Caco-2 (cell line): ENCODE measurements around the gene PNMA8C. TPM values are rescaled to one million over a fixed set of nuclear protein-coding genes. Genes with fewer than 3 reads are reported as not detected.

Experiments used
- BruUV-seq: library from RNA; stranded (reverse); fragments of 400-500 nt; replicated peaks from 2 replicates; lab custom pipeline; 2021; lab: Mats Ljungman, UMichigan
- CTCF ChIA-PET: fragments of 300-600 bp; sonication (Branson Sonifier 250); formaldehyde crosslinking; loops from one replicate; lab custom pipeline; 2022; ENCODE audit warnings: antibody characterized with exemption; lab: Charles Lee
- POLR2A ChIA-PET: fragments of 300-600 bp; sonication (Branson Sonifier 250); formaldehyde crosslinking; loops from one replicate; lab custom pipeline; 2022; ENCODE audit warnings: antibody characterized with exemption; lab: Charles Lee
- DNase-seq, 2 experiments: peaks; one replicate each; pipeline versions ENCODE4 v3.0.0 to v3.0.0-alpha.2; 2020 to 2022
- H3K27me3 ChIP-seq: replicated peaks from 2 replicates; pipeline ENCODE4 v1.6.0; 2011; ENCODE audit warnings: low read length; ENCODE audit not compliant: control insufficient read depth, insufficient read depth
- H3K36me3 ChIP-seq: 2 replicates; pipeline ENCODE4 v1.5.1; 2011; ENCODE audit warnings: low read length; ENCODE audit not compliant: control insufficient read depth, insufficient read depth
- H3K4me1 ChIP-seq: fragments of 250-450 bp; sonication (Bioruptor Pico); 2 replicates; pipeline ENCODE4 v1.5.1; 2020; ENCODE audit warnings: mild to moderate bottlenecking
- H3K4me3 ChIP-seq: 2 replicates; pipeline ENCODE4 v1.5.1; 2011; ENCODE audit warnings: low read depth, mild to moderate bottlenecking, control low read depth, low read length
- H3K9me3 ChIP-seq: fragments of 250-450 bp; sonication (Bioruptor Pico); 2 replicates; pipeline ENCODE4 v1.5.1; 2020; ENCODE audit warnings: mild to moderate bottlenecking, moderate library complexity
- H3K27ac Mint-ChIP-seq: one replicate; pipeline ENCODE4 v1.8.0; 2022; ENCODE audit warnings: mixed read lengths; ENCODE audit not compliant: unreplicated experiment
- H3K27me3 Mint-ChIP-seq: one replicate; pipeline ENCODE4 v1.8.0; 2022; ENCODE audit warnings: mixed read lengths; ENCODE audit not compliant: insufficient read depth, unreplicated experiment
- H3K36me3 Mint-ChIP-seq: one replicate; pipeline ENCODE4 v1.8.0; 2022; ENCODE audit warnings: mild to moderate bottlenecking, mixed read lengths; ENCODE audit not compliant: insufficient read depth, unreplicated experiment
- H3K4me1 Mint-ChIP-seq: one replicate; pipeline ENCODE4 v1.8.0; 2022; ENCODE audit warnings: low read depth, mixed read lengths; ENCODE audit not compliant: unreplicated experiment
- H3K4me3 Mint-ChIP-seq: one replicate; pipeline ENCODE4 v1.8.0; 2022; ENCODE audit warnings: mild to moderate bottlenecking, moderate library complexity, mixed read lengths; ENCODE audit not compliant: unreplicated experiment
- H3K9me3 Mint-ChIP-seq: one replicate; pipeline ENCODE4 v1.8.0; 2022; ENCODE audit warnings: mixed read lengths; ENCODE audit not compliant: unreplicated experiment
- intact Hi-C: fragments of 100-400 bp; cut with micrococcal nuclease; formaldehyde crosslinking; loops from one replicate; pipeline ENCODE4 v1.10.0; 2022; ENCODE audit not compliant: unreplicated experiment
- total RNA-seq: library from RNA; stranded (reverse); gene quantifications from 2 replicates; pipeline ENCODE4 v1.2.3, GENCODE V29; 2022
- TF ChIP-seq, protein P1 (sequence below), 2 experiments: fragments of 200-600 bp in 1 of 2; IDR thresholded peaks; 1 replicate in 1 of 2; 2 replicates in 1 of 2; pipeline versions ENCODE4 v1.5.1 to v1.8.0; 2011 to 2022; ENCODE audit warnings: antibody characterized with exemption in 1 of 2, control low read depth in 1 of 2, inconsistent platforms in 1 of 2, low read depth in 1 of 2, low read length in 1 of 2, mild to moderate bottlenecking in 1 of 2, moderate library complexity in 1 of 2; ENCODE audit not compliant: insufficient read depth in 1 of 2, severe bottlenecking in 1 of 2, unreplicated experiment in 1 of 2

Gene PNMA8C
- total RNA-seq, 1 experiment from 2014 or later: not detected

DNA sequence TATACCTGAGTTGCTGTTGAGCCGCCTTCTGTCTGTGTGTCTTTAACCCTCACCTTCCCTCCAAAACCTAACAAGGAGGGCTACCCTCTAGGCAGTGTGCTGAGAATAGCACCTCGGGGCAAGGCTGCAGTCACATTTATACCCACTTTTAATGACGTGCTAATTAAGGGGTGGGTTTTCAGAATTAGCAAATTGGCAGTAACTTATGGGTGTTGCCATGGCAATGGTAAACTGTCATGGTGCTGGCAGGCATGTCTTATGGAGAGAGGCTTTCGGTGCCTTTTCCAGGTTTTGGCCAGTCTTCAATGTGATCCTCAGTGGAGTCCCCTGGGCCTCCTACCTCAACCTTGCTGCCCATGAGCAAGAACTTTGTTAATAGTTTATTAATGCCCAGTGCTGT lies 43.9 kb upstream of the PNMA8C start:
- H3K27ac Mint-ChIP-seq: no peak overlapping the region
- no peaks in the 10 kb centered on the region for H3K36me3 ChIP-seq
- H3K4me1 ChIP-seq: no peaks in the 10 kb centered on the region
- no peak overlapping the region for H3K4me3 Mint-ChIP-seq
- ChIA-PET CTCF (no interaction called here), POLR2A (no interaction called here)
- intact Hi-C loops: no loop called here
- TF ChIP-seq, protein P1, sequence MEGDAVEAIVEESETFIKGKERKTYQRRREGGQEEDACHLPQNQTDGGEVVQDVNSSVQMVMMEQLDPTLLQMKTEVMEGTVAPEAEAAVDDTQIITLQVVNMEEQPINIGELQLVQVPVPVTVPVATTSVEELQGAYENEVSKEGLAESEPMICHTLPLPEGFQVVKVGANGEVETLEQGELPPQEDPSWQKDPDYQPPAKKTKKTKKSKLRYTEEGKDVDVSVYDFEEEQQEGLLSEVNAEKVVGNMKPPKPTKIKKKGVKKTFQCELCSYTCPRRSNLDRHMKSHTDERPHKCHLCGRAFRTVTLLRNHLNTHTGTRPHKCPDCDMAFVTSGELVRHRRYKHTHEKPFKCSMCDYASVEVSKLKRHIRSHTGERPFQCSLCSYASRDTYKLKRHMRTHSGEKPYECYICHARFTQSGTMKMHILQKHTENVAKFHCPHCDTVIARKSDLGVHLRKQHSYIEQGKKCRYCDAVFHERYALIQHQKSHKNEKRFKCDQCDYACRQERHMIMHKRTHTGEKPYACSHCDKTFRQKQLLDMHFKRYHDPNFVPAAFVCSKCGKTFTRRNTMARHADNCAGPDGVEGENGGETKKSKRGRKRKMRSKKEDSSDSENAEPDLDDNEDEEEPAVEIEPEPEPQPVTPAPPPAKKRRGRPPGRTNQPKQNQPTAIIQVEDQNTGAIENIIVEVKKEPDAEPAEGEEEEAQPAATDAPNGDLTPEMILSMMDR (IDR thresholded peaks at IDR 0.05; ENCODE audit: insufficient read depth in 1 of 2, low read depth in 1 of 2, low read length in 1 of 2, severe bottlenecking in 1 of 2, unreplicated experiment in 1 of 2): no peak
- peaks cover 6% of the 10 kb centered on the region for H3K9me3 Mint-ChIP-seq
- BruUV-seq: no TSS peak
- H3K36me3 Mint-ChIP-seq: peaks cover 11% of the 10 kb centered on the region
- no peaks in the 10 kb centered on the region for H3K4me1 Mint-ChIP-seq
- no peaks in the 10 kb centered on the region for H3K27me3 Mint-ChIP-seq
- no peak overlapping the region for H3K4me3 ChIP-seq
- H3K27me3 ChIP-seq: no peaks in the 10 kb centered on the region
- DNase-seq: no peak
- no peaks in the 10 kb centered on the region for H3K9me3 ChIP-seq

DNA sequence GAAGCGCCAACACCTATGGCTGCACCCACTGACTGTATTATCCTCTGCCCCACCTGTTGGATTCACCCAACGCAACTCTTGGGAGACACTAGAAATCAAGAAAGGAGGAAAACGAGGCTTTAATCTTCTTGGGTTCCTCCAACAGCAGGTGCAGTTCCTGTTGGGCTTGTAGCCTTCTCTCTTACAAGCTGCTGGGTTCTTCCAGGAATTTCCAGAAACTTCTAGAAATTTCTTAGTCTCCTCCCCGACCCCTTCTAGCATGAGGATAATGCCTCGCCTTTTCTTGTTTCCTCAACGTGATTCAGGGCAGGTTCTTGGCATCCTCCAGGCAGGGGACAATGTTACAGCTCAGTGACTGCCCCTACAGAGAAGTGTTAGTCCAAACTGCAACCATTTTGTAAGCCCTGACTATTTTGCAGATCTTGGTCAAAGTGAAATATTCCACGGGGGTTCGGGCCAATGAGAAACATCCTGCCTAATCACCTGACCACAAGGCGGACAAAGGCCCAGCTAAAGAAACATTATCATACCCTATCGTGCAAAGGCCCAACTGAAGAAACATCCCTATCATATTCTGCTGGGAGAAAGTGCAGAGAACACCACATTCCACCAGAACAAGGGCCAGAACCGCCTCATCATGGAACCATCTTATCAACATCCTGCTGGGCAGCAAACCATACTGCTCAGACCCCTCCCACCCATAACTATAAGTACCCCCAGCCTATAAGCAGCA lies 43.2 kb upstream of the PNMA8C start:
- H3K9me3 Mint-ChIP-seq: peaks cover 6% of the 10 kb centered on the region
- intact Hi-C loops: no loop called here
- no peaks in the 10 kb centered on the region for H3K4me1 ChIP-seq
- H3K27ac Mint-ChIP-seq: no peak overlapping the region
- no peaks in the 10 kb centered on the region for H3K27me3 Mint-ChIP-seq
- H3K9me3 ChIP-seq: no peaks in the 10 kb centered on the region
- no TSS peak for BruUV-seq
- peaks cover 11% of the 10 kb centered on the region for H3K36me3 Mint-ChIP-seq
- no peaks in the 10 kb centered on the region for H3K4me1 Mint-ChIP-seq
- DNase-seq: no peak
- POLR2A ChIA-PET: no interaction called here
- CTCF ChIA-PET: no interaction called here
- no peaks in the 10 kb centered on the region for H3K36me3 ChIP-seq
- no peak overlapping the region for H3K4me3 ChIP-seq
- TF ChIP-seq, protein P1 (IDR thresholded peaks at IDR 0.05; ENCODE audit: insufficient read depth in 1 of 2, low read depth in 1 of 2, low read length in 1 of 2, severe bottlenecking in 1 of 2, unreplicated experiment in 1 of 2): no peak
- no peaks in the 10 kb centered on the region for H3K27me3 ChIP-seq
- H3K4me3 Mint-ChIP-seq: no peak overlapping the region

DNA sequence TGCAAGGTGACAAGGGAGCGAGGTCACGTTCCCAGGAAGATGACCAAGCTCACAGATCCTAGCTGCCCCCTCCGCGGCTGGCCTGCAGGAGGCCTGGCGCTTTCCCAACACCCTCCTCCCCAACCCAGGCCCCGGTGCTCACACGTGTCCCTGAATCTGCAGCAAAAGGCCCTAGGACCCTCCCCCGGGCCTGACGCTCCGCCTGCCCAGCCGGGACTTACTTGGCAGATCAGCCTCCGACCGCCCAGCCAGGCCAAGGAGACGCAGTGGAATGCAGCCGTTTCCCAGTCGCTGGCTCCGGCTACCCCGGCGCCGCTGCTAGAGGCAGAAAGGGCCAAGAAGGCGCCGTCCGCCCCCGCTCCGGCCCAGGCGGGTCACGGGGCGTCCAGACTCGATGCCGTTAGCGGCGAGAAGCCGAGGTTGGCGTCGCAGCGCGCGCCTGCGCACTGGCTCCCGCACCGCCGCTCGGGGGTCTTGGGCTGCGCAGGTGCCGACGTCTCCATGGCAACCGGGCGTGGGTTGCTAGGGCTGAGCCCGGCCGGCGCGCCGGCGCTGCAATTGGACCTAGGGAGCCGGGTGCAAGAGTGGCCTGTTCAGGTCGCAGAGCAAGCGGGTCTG lies 42.5 kb upstream of the PNMA8C start, which contains the start of gene PNMA8A:
TSS of gene PNMA8A (minus strand) at position 448 of the 618 bp plus-strand sequence. CDS start 528 bp downstream, outside the sequence.
- no peak within 1 kb of the TSS for H3K4me3 Mint-ChIP-seq
- no TSS peak for BruUV-seq
- intact Hi-C loops: no loop called here
- ChIA-PET CTCF (no interaction called here), POLR2A (no interaction called here)
- no peaks in the 10 kb centered on the region for H3K36me3 ChIP-seq
- TF ChIP-seq, protein P1 (IDR thresholded peaks at IDR 0.05; ENCODE audit: insufficient read depth in 1 of 2, low read depth in 1 of 2, low read length in 1 of 2, severe bottlenecking in 1 of 2, unreplicated experiment in 1 of 2): no peak
- no peaks in the 10 kb centered on the region for H3K27me3 Mint-ChIP-seq
- H3K27me3 ChIP-seq: no peaks in the 10 kb centered on the region
- H3K9me3 Mint-ChIP-seq: peaks cover 6% of the 10 kb centered on the region
- H3K4me3 ChIP-seq: no peak within 1 kb of the TSS
- DNase-seq: no peak
- no peak within 1 kb of the TSS for H3K27ac Mint-ChIP-seq
- H3K9me3 ChIP-seq: no peaks in the 10 kb centered on the region
- no peaks in the 10 kb centered on the region for H3K4me1 ChIP-seq
- H3K36me3 Mint-ChIP-seq: peaks cover 11% of the 10 kb centered on the region
- no peaks in the 10 kb centered on the region for H3K4me1 Mint-ChIP-seq
